PC-3 (cell line): ENCODE measurements around the gene SULT2B1.

Experiments used
- CTCF ChIP-seq: fragments of 300-600 bp; sonication (generic); conservative IDR thresholded peaks from 2 replicates; pipeline ENCODE4 v1.5.1; 2017; ENCODE audit warnings: antibody characterized with exemption, low read depth, mild to moderate bottlenecking, low read length
- EZH2 ChIP-seq: fragments of 300-600 bp; sonication (generic); IDR thresholded peaks from one replicate; pipeline ENCODE4 v1.6.1; 2017; ENCODE audit warnings: antibody characterized with exemption, mild to moderate bottlenecking, low read length; ENCODE audit not compliant: unreplicated experiment

GRCh38 chr19:48639483-48640375 is 87.8 kb downstream of the SULT2B1 start:
- TF ChIP-seq CTCF: no peak
- TF ChIP-seq EZH2: no peak
